ENCODE measurements around the gene CXCL1. TPM values are rescaled to one million over a fixed set of nuclear protein-coding genes. Genes with fewer than 3 reads are reported as not detected.

CXCL1 gene
- total RNA-seq, 1 experiment from 2014 or later, result 0.85 TPM

DNA sequence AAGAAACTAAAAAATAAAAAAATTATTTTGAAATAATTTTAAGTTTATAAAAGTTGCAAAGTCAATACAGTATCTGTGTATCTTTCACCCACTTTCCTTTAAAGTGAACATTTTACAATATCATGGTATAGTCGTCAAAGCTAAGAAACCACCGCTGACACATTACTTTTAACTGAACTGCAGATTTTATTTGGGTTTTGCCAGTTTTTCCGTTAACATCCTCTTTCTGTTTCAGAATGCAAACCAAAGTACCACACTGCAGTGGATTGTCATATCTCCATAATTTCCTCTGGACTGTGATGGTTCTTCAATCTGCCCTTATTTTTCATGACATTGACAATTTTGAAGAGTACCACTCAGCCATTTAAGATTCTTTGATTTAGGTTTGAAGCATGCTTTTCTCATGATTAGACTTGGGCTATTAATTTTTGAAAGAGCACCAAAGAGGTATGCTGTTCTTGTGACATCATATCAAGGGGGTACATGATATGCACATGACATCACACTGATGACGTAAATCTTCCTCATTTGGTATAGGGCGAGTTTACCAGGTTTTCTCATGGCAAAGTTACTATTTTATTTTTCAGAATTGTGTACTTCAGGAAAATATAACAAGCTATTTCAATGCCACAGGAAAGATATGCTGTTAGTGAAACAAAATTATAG, 3.6 kb upstream of the CXCL1 start:
- ATAC-seq, result no peak

DNA sequence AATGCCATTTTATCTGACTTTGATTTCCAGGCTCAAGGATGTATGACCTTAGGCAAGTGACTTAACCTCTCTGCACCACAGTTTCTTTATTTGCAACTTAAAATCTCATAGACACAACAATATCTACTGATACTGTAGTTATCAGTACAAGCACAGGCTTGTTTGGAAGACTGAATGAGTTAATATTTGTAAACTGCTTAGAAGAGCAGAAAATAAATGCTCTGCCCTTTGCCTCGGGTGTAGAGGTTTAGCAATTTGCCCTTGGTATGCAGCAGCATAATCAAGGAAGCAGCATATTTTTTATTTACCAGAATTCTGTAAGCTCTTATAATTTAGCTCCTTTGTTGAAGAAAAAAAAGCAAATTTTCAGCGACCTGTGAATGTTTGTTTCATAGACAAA, 2.9 kb upstream of the CXCL1 start:
- no peaks in the 10 kb centered on the region for H3K36me3 Mint-ChIP-seq
- H3K4me1 Mint-ChIP-seq, result peaks cover 20% of the 10 kb centered on the region
- no peak overlapping the region for H3K4me3 Mint-ChIP-seq
- DNase-seq (ENCODE audit: low spot score), result no peak
- H3K27ac Mint-ChIP-seq, result no peak overlapping the region
- peaks cover 32% of the 10 kb centered on the region for H3K27me3 Mint-ChIP-seq (ENCODE audit: low read depth)
- ATAC-seq, result no peak
- ChIA-PET POLR2A (no interaction called here), CTCF (interaction anchor here (0.6 kb wide), 1 partner anchor 20 kb away, joined by 3 read pairs; no protein-coding TSS in a partner anchor)
- H3K9me3 Mint-ChIP-seq, result no peaks in the 10 kb centered on the region
- TF ChIP-seq ZNF232 (CRISPR knock-in tag; IDR thresholded peaks at IDR 0.05), result no peak
- TF ChIP-seq ZNF121 (CRISPR knock-in tag; IDR thresholded peaks at IDR 0.05), result no peak
- TF ChIP-seq, protein P1, sequence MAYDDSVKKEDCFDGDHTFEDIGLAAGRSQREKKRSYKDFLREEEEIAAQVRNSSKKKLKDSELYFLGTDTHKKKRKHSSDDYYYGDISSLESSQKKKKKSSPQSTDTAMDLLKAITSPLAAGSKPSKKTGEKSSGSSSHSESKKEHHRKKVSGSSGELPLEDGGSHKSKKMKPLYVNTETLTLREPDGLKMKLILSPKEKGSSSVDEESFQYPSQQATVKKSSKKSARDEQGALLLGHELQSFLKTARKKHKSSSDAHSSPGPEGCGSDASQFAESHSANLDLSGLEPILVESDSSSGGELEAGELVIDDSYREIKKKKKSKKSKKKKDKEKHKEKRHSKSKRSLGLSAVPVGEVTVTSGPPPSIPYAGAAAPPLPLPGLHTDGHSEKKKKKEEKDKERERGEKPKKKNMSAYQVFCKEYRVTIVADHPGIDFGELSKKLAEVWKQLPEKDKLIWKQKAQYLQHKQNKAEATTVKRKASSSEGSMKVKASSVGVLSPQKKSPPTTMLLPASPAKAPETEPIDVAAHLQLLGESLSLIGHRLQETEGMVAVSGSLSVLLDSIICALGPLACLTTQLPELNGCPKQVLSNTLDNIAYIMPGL (CRISPR knock-in tag; IDR thresholded peaks at IDR 0.05), result no peak
- TF ChIP-seq HMGA2 (CRISPR knock-in tag; IDR thresholded peaks at IDR 0.05), result no peak
- TF ChIP-seq NFATC4 (CRISPR knock-in tag; IDR thresholded peaks at IDR 0.05), result no peak
- no peak for TF ChIP-seq ZNF423 (CRISPR knock-in tag; IDR thresholded peaks at IDR 0.05)
- TF ChIP-seq RORB (CRISPR knock-in tag; IDR thresholded peaks at IDR 0.05), result no peak
- TF ChIP-seq NR1H2 (CRISPR knock-in tag; IDR thresholded peaks at IDR 0.05), result no peak
- TF ChIP-seq, protein P2, sequence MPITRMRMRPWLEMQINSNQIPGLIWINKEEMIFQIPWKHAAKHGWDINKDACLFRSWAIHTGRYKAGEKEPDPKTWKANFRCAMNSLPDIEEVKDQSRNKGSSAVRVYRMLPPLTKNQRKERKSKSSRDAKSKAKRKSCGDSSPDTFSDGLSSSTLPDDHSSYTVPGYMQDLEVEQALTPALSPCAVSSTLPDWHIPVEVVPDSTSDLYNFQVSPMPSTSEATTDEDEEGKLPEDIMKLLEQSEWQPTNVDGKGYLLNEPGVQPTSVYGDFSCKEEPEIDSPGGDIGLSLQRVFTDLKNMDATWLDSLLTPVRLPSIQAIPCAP (CRISPR knock-in tag; IDR thresholded peaks at IDR 0.05), result no peak
- no peak for TF ChIP-seq GRHL2 (CRISPR knock-in tag; IDR thresholded peaks at IDR 0.05; ENCODE audit: insufficient replicate concordance, severe bottlenecking)
- TF ChIP-seq TCF7 (CRISPR knock-in tag; IDR thresholded peaks at IDR 0.05; ENCODE audit: low read depth), result no peak
- TF ChIP-seq, protein P3, sequence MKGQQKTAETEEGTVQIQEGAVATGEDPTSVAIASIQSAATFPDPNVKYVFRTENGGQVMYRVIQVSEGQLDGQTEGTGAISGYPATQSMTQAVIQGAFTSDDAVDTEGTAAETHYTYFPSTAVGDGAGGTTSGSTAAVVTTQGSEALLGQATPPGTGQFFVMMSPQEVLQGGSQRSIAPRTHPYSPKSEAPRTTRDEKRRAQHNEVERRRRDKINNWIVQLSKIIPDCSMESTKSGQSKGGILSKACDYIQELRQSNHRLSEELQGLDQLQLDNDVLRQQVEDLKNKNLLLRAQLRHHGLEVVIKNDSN (CRISPR knock-in tag; IDR thresholded peaks at IDR 0.05), result no peak

More for the DNA sequence above, 3.6 kb upstream of the CXCL1 start:
- POLR2A ChIA-PET, result no interaction called here
- no peaks in the 10 kb centered on the region for H3K36me3 Mint-ChIP-seq
- peaks cover 20% of the 10 kb centered on the region for H3K4me1 Mint-ChIP-seq
- H3K4me3 Mint-ChIP-seq, result no peak overlapping the region
- H3K27ac Mint-ChIP-seq, result no peak overlapping the region
- peaks cover 27% of the 10 kb centered on the region for H3K27me3 Mint-ChIP-seq (ENCODE audit: low read depth)
- CTCF ChIA-PET, result interaction anchor here (0.6 to 2.0 kb wide), 6 partner anchors 12 to 525 kb away, joined by 3 to 39 read pairs (median 7); partner anchors contain the start of genes CXCL5 and PF4V1
- H3K9me3 Mint-ChIP-seq, result no peaks in the 10 kb centered on the region
- DNase-seq (ENCODE audit: low spot score), result no peak
- TF ChIP-seq ZBTB21 (CRISPR knock-in tag; IDR thresholded peaks at IDR 0.05; ENCODE audit: borderline replicate concordance) (no peak), SP1 (CRISPR knock-in tag; conservative IDR thresholded peaks at IDR 0.05) (no peak), ELF4 (CRISPR knock-in tag; IDR thresholded peaks at IDR 0.05; ENCODE audit: low read depth) (no peak), PRRX2 (CRISPR knock-in tag; IDR thresholded peaks at IDR 0.05) (no peak), GABPB1 (CRISPR knock-in tag; IDR thresholded peaks at IDR 0.05) (no peak), ZNF219 (CRISPR knock-in tag; IDR thresholded peaks at IDR 0.05; ENCODE audit: borderline replicate concordance) (no peak)
- TF ChIP-seq, protein P4, sequence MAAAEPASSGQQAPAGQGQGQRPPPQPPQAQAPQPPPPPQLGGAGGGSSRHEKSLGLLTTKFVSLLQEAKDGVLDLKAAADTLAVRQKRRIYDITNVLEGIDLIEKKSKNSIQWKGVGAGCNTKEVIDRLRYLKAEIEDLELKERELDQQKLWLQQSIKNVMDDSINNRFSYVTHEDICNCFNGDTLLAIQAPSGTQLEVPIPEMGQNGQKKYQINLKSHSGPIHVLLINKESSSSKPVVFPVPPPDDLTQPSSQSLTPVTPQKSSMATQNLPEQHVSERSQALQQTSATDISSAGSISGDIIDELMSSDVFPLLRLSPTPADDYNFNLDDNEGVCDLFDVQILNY (CRISPR knock-in tag; IDR thresholded peaks at IDR 0.05), result no peak
- TF ChIP-seq, protein P5, sequence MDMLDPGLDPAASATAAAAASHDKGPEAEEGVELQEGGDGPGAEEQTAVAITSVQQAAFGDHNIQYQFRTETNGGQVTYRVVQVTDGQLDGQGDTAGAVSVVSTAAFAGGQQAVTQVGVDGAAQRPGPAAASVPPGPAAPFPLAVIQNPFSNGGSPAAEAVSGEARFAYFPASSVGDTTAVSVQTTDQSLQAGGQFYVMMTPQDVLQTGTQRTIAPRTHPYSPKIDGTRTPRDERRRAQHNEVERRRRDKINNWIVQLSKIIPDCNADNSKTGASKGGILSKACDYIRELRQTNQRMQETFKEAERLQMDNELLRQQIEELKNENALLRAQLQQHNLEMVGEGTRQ (CRISPR knock-in tag; IDR thresholded peaks at IDR 0.05), result no peak
- TF ChIP-seq, protein P6, sequence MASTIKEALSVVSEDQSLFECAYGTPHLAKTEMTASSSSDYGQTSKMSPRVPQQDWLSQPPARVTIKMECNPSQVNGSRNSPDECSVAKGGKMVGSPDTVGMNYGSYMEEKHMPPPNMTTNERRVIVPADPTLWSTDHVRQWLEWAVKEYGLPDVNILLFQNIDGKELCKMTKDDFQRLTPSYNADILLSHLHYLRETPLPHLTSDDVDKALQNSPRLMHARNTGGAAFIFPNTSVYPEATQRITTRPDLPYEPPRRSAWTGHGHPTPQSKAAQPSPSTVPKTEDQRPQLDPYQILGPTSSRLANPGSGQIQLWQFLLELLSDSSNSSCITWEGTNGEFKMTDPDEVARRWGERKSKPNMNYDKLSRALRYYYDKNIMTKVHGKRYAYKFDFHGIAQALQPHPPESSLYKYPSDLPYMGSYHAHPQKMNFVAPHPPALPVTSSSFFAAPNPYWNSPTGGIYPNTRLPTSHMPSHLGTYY (CRISPR knock-in tag; IDR thresholded peaks at IDR 0.05), result no peak
- TF ChIP-seq, protein P7, sequence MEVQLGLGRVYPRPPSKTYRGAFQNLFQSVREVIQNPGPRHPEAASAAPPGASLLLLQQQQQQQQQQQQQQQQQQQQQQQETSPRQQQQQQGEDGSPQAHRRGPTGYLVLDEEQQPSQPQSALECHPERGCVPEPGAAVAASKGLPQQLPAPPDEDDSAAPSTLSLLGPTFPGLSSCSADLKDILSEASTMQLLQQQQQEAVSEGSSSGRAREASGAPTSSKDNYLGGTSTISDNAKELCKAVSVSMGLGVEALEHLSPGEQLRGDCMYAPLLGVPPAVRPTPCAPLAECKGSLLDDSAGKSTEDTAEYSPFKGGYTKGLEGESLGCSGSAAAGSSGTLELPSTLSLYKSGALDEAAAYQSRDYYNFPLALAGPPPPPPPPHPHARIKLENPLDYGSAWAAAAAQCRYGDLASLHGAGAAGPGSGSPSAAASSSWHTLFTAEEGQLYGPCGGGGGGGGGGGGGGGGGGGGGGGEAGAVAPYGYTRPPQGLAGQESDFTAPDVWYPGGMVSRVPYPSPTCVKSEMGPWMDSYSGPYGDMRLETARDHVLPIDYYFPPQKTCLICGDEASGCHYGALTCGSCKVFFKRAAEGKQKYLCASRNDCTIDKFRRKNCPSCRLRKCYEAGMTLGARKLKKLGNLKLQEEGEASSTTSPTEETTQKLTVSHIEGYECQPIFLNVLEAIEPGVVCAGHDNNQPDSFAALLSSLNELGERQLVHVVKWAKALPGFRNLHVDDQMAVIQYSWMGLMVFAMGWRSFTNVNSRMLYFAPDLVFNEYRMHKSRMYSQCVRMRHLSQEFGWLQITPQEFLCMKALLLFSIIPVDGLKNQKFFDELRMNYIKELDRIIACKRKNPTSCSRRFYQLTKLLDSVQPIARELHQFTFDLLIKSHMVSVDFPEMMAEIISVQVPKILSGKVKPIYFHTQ (CRISPR knock-in tag; IDR thresholded peaks at IDR 0.05), result no peak
- TF ChIP-seq, protein P8, sequence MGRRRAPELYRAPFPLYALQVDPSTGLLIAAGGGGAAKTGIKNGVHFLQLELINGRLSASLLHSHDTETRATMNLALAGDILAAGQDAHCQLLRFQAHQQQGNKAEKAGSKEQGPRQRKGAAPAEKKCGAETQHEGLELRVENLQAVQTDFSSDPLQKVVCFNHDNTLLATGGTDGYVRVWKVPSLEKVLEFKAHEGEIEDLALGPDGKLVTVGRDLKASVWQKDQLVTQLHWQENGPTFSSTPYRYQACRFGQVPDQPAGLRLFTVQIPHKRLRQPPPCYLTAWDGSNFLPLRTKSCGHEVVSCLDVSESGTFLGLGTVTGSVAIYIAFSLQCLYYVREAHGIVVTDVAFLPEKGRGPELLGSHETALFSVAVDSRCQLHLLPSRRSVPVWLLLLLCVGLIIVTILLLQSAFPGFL (CRISPR knock-in tag; IDR thresholded peaks at IDR 0.05; ENCODE audit: borderline replicate concordance), result no peak
- TF ChIP-seq, protein P2 (CRISPR knock-in tag; IDR thresholded peaks at IDR 0.05), result no peak

Data from WTC11 (cell line).